ENCODE data around the gene SLCO4A1.

- TF ChIP-seq CTCF (IDR thresholded peaks at IDR 0.05) (no peak), POLR2A (IDR thresholded peaks at IDR 0.05) (no peak)
These were observed 38.2 kb upstream of the SLCO4A1 start for GRCh38 chr20:62603907-62604785.
